GM13977 (cell line): ENCODE results near the gene FLRT3.

Experiments used
- DNase-seq: peaks from one replicate; pipeline ENCODE4 v3.0.0; 2012; ENCODE audit warnings: low spot score
- in situ Hi-C: fragments of 300-500 bp; cut with MboI; formaldehyde crosslinking; loops from one replicate; pipeline ENCODE4 v1.12.0; 2022; ENCODE audit warnings: low sequenced_read_pairs, low pct_unique_long_range_greater_than_20kb, mixed read lengths, inconsistent platforms; ENCODE audit not compliant: unreplicated experiment
- TF ChIP-seq, protein P1 (sequence below): IDR thresholded peaks from 2 replicates; pipeline ENCODE4 v1.5.1; 2012; ENCODE audit warnings: mild to moderate bottlenecking, control low read depth; ENCODE audit not compliant: insufficient read depth; ENCODE audit errors: extremely low read depth, missing control alignments

The FLRT3 gene

DNA sequence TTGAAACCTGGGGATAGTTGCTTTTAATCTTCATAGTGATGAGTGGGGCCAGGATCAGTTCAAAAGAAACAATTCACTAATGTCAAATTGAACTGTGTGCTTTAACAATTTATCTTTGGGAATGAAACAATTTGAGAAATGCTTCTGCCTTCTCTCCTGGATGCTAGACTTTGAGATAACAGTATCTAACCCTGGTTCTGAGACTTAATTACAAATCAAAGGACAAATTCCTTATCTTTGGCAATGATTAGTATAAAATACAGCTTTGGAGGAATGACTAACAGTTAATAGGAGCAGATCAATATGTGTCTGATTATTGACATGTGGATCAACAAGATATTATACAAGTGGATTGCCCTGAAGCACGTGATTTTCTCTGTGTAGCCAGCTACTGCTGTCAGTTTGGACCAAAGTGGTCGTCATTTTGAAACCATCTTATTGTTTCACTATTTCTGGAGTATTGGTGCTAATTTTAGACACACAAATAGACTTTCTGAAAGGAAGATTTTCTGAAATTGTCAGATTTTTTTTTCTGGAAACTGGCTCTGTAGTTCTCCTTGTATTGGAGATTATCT lies 6.2 kb upstream of the FLRT3 start:
- DNase-seq = no peak
- TF ChIP-seq, protein P1, sequence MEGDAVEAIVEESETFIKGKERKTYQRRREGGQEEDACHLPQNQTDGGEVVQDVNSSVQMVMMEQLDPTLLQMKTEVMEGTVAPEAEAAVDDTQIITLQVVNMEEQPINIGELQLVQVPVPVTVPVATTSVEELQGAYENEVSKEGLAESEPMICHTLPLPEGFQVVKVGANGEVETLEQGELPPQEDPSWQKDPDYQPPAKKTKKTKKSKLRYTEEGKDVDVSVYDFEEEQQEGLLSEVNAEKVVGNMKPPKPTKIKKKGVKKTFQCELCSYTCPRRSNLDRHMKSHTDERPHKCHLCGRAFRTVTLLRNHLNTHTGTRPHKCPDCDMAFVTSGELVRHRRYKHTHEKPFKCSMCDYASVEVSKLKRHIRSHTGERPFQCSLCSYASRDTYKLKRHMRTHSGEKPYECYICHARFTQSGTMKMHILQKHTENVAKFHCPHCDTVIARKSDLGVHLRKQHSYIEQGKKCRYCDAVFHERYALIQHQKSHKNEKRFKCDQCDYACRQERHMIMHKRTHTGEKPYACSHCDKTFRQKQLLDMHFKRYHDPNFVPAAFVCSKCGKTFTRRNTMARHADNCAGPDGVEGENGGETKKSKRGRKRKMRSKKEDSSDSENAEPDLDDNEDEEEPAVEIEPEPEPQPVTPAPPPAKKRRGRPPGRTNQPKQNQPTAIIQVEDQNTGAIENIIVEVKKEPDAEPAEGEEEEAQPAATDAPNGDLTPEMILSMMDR = no peak
- in situ Hi-C loops = loop anchor here (25.0 kb wide), 1 partner anchor 894 kb away; no protein-coding TSS in a partner anchor

DNA sequence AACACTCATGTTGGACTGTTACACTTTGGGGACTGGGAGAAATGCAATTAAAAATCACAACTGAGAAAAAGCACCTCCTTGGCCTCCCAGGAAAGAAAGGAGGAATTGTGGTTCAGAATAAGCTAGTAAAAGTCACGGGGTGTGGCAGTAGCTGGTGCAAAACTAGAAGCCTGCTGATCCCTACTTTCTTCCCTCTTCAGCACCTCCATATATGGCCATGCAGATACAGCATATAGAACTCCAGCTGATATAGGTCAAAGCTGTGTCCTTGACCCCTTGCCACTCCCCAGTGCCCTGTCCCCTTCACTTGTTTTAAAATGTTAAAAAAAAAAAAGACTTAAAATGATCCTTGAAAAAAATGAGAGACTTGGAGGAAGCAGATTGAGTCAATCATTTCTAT lies 5.5 kb upstream of the FLRT3 start:
- no peak for DNase-seq
- in situ Hi-C loops = loop anchor here (25.0 kb wide), 1 partner anchor 894 kb away; no protein-coding TSS in a partner anchor
- TF ChIP-seq, protein P1 = no peak

DNA sequence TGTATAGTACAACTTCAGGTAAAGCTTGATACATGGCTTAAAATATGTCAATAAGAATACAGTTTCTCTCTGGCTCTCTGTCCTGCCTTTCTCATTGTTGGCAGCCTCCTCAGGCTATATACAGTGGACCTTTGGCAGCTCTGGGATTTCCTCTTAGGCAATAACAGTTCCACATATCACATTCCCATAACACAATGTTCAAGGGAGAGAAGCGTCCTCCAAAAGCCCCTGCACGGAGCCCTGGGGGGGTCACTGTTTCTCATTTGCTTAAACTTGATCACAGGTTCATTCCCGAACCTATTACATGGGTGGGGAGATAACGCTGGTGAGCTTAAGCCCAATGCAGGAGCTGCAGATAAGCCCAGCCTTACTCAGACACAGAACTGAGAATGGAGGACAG lies 4.4 kb upstream of the FLRT3 start:
- no peak for DNase-seq
- TF ChIP-seq, protein P1 = no peak
- in situ Hi-C loops = loop anchor here (25.0 kb wide), 1 partner anchor 896 kb away; no protein-coding TSS in a partner anchor

DNA sequence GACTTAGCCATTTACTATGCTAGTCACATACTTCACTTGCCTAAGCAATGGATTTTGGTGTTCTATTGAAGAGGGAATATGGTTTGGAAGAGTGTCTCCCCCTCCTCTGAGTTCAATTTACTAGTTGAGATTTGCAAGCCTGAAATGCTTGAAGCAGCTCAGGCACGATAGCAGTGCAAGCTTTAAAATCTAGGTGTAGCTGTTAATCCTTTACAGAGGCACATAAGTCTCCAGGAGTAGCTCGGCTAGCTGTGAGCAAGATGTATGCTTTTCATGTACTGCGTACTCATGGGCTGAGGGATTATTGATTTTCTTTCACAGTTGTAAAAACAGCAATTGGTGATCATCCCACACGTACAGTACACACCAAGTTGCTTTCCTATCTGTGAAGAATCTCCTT lies 726 bp downstream of the FLRT3 start:
- in situ Hi-C loops = loop anchor here (25.0 kb wide), 1 partner anchor 901 kb away; no protein-coding TSS in a partner anchor

DNA sequence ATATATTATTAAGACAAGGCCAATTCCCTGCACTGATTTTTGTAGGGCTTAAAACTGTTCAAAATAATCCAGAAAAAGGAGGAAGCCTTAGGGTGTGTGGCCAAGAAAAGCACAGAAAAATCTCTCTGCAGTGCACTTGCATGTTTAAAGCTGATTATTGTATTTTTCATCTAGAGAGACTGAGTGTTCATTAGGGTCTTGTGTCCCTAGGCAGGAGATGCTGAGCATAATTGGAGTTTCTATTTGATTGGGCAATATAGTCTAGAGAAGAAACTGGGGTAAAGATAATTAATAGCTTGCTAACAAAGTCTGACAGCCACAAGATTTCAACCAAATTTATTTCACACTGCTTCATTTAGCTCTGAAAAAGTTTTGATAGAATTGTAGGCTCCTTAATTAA lies 2.4 kb downstream of the FLRT3 start:
- in situ Hi-C loops = loop anchor here (25.0 kb wide), 1 partner anchor 902 kb away; no protein-coding TSS in a partner anchor
- no peak for DNase-seq
- TF ChIP-seq, protein P1 = no peak

More for the DNA sequence above, 726 bp downstream of the FLRT3 start:
- no peak for DNase-seq
- TF ChIP-seq, protein P1 = no peak

DNA sequence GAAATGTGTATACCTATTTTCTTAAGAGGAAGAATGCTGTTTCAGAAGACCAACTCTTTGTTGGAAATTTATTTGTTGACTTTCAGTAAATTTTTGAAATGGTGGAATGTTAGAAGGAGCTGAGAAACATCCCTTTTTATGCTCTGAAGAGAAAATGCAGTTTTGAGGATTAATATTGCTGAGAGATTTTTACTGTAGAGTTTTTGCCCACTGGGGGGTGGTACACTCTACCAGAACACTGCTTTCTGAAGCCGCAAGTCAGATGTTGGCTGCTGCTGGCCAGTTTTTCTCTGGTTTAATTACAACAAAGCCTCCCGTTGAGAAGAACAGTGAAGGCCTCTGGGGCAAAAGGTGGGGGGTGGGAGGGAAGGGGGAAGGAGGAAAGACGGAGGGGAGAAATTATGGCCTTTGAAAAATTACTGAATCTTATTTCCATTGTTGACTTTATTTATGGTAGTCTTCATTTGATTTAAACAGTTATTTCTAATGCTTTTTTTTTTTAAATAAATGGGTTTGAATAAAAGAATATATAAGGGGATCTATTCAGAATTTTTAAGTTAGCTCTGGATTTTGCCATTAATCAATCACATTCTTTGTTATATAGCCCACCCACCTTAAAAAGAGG lies 3.0 kb downstream of the FLRT3 start:
- no peak for DNase-seq
- TF ChIP-seq, protein P1 = peak; percentile 28
- in situ Hi-C loops = loop anchor here (25.0 kb wide), 1 partner anchor 903 kb away; no protein-coding TSS in a partner anchor
